Naive thymus-derived CD8-positive, alpha-beta T cell (primary cell): Measurements from ENCODE around the gene CPED1. TPM values are rescaled to one million over a fixed set of nuclear protein-coding genes. Genes with fewer than 3 reads are reported as not detected.
"Not testable (repeated sequence)": the region's sequence is repeated elsewhere in the genome, so short reads cannot be mapped to it uniquely, and the experiment has no call there.

Experiments
- ATAC-seq, 2 donors: fragments of 150-1000 bp; cut with Tn5 transposase in 1 of 2; sonication (Bioruptor Pico), chemical (Tn5 transposase) in 1 of 2; 1 replicate in 1 of 2; 2 replicates in 1 of 2; pipeline ENCODE4 v1.10.0; 2021; ENCODE audit warnings: mild to moderate bottlenecking in 2 of 2, moderate library complexity in 2 of 2
- POLR2A ChIA-PET: fragments of 350-600 bp; sonication (Branson Sonifier 250); formaldehyde crosslinking; loops from one replicate; lab custom pipeline; 2021; ENCODE audit warnings: antibody characterized with exemption; lab: Charles Lee
- DNase-seq, 10 donors: peaks; one replicate each; pipeline versions ENCODE4 v3.0.0 to v3.0.0-alpha.2; 2020 to 2022
- H3K27ac Mint-ChIP-seq, 10 donors: one replicate each; pipeline ENCODE4 v1.8.0; 2020 to 2022; ENCODE audit warnings: mild to moderate bottlenecking in 10 of 10, mixed read lengths in 10 of 10, moderate library complexity in 4 of 10, inconsistent platforms in 1 of 10
- H3K27me3 Mint-ChIP-seq, 5 donors: one replicate each; pipeline ENCODE4 v1.8.0; 2021 to 2022; ENCODE audit warnings: mixed read lengths in 5 of 5
- H3K36me3 Mint-ChIP-seq, 3 donors: one replicate each; pipeline ENCODE4 v1.8.0; 2020 to 2022; ENCODE audit warnings: mixed read lengths in 3 of 3, mild to moderate bottlenecking in 2 of 3, inconsistent platforms in 1 of 3
- H3K4me1 Mint-ChIP-seq, 4 donors: one replicate each; pipeline ENCODE4 v1.8.0; 2021 to 2022; ENCODE audit warnings: mixed read lengths in 4 of 4
- H3K4me3 Mint-ChIP-seq, 10 donors: one replicate each; pipeline ENCODE4 v1.8.0; 2020 to 2022; ENCODE audit warnings: mild to moderate bottlenecking in 10 of 10, mixed read lengths in 10 of 10, moderate library complexity in 6 of 10, inconsistent platforms in 1 of 10
- H3K9me3 Mint-ChIP-seq, 9 donors: one replicate each; pipeline ENCODE4 v1.8.0; 2020 to 2022; ENCODE audit warnings: mixed read lengths in 9 of 9, mild to moderate bottlenecking in 3 of 9, inconsistent platforms in 1 of 9, moderate library complexity in 1 of 9
- polyA plus RNA-seq, 3 donors: library from polyadenylated mRNA; unstranded; fragments of 300-500 nt; fragmentation: Illumina TruSeq; gene quantifications; one replicate each; pipeline ENCODE4 v1.2.3, GENCODE V29; 2021
- total RNA-seq, 8 experiments: library from RNA in 2 of 8; stranded (reverse) in 2 of 8; gene quantifications; one replicate each; pipeline ENCODE4 v1.2.3 and lab custom pipeline; 2021 to 2026

CPED1 gene
- total and polyA plus RNA-seq, 5 experiments from 2014 or later: not detected

DNA sequence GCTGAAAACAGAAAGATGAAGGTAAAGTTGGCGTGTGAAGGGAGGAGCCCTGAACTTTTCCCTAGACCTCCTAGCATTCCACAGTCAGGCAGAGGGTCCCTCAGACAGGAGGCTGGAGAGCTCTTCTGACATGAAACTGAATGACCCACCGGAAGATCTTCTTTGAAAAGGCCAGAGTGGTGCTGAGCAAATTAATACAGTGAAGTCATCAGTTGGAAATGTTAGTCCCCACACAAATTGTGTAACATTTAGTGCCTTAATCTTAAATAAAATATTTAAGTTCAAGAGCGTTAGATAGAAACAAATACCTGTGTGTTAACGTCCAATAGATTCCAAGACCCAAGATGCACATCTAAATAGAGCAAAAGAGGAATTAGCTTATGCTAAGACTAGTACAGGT, 291.3 kb downstream of the CPED1 start:
- H3K27ac Mint-ChIP-seq: peak overlapping the region in 1 of 10 donors; percentile 58
- no peak for DNase-seq
- H3K4me3 Mint-ChIP-seq: no peak overlapping the region
- H3K9me3 Mint-ChIP-seq: peaks cover 0 to 10% (median 3%) of the 10 kb centered on the region in 9 donors
- POLR2A ChIA-PET: no interaction called here
- no peaks in the 10 kb centered on the region for H3K4me1 Mint-ChIP-seq
- no peak for ATAC-seq
- H3K36me3 Mint-ChIP-seq: no peaks in the 10 kb centered on the region
- peaks cover 0 to 21% (median 12%) of the 10 kb centered on the region in 5 donors for H3K27me3 Mint-ChIP-seq

DNA sequence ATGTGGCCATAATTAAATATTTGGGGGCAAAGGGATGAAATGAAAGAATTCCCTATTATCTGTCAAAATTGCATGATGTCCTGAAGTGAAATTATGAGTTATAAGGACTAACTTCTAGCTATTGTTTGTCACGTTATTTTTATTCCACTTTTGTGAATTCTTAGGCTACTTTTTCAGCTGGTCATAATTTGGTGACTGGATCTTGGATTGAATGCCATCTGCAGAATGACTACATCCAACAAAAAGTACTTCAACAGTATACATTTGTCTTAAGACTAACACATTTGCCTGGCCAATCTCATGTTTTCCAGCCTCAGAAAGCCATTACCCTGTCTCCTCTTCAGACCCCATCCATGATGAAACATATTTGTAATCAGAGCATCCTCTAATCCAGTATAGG, 292.1 kb downstream of the CPED1 start:
- H3K4me1 Mint-ChIP-seq: no peaks in the 10 kb centered on the region
- ATAC-seq (no peak), DNase-seq (no peak)
- peaks cover 0 to 18% (median 9%) of the 10 kb centered on the region in 9 donors for H3K9me3 Mint-ChIP-seq
- no peak overlapping the region for H3K4me3 Mint-ChIP-seq
- no peak overlapping the region for H3K27ac Mint-ChIP-seq
- POLR2A ChIA-PET: no interaction called here
- peaks cover 0 to 5% (median 0%) of the 10 kb centered on the region in 3 donors for H3K36me3 Mint-ChIP-seq
- peaks cover 0 to 21% (median 12%) of the 10 kb centered on the region in 5 donors for H3K27me3 Mint-ChIP-seq

DNA sequence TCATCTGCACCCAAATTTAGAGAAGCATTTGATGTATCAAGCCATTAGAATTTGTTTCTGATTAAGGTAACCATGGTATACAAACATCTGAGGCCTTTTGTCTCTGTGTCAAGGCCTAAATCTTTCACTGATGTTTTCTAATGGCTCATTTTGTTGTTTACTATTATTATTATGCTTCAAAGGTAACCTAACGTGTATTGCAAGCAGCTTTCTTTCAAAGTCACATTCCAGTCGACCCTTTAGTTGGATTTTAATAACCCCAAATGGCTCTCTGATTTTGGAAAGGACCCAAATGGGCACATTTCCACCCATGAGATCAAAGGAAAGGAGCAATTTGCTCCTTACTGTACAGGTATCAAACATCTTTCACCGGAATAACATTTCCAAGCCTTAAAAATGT, 293.6 kb downstream of the CPED1 start:
- H3K9me3 Mint-ChIP-seq: peaks cover 0 to 26% (median 9%) of the 10 kb centered on the region in 9 donors
- no peak overlapping the region for H3K27ac Mint-ChIP-seq
- POLR2A ChIA-PET: no interaction called here
- no peak for ATAC-seq
- DNase-seq: no peak
- H3K36me3 Mint-ChIP-seq: peaks cover 0 to 7% (median 0%) of the 10 kb centered on the region in 3 donors
- H3K4me1 Mint-ChIP-seq: peaks cover 0 to 2% (median 0%) of the 10 kb centered on the region in 4 donors
- H3K27me3 Mint-ChIP-seq: peaks cover 0 to 10% (median 6%) of the 10 kb centered on the region in 5 donors
- H3K4me3 Mint-ChIP-seq: no peak overlapping the region

DNA sequence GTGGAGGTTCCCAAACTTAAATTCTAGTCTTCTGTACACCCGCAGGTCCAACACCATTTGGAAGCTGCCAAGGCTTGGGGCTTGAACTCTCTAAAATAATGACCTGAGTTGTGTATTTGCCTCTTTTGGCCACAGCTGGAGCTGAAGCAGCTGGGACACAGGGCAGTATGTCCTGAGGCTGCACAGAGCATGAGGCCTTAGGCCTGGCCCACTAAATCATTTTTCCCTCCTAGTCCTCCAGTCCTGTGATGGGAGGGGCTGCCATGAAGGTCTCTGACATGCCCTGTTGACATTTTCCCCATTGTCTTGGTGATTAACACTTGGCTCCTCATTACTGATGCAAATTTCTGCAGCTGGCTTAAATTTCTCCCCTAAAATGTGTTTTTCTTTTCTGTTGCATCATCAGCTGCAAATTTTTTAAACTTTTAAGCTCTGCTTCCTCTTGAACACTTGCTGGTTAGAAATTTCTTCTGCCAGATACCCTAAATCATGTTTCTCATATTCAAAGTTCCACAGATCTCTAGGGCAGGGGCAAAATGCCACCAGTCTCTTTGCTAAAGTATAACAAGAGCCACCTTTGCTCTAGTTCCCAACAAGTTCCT, 296.7 kb downstream of the CPED1 start:
- Mint-ChIP-seq H3K27me3 (no peaks in the 10 kb centered on the region), H3K4me1 (peaks cover 0 to 2% (median 0%) of the 10 kb centered on the region in 4 donors), H3K36me3 (peaks cover 0 to 7% (median 0%) of the 10 kb centered on the region in 3 donors), H3K27ac (no peak overlapping the region), H3K4me3 (no peak overlapping the region), H3K9me3 (peaks cover 0 to 27% (median 9%) of the 10 kb centered on the region in 9 donors)
- POLR2A ChIA-PET: no interaction called here
- DNase-seq: no peak
- no peak for ATAC-seq

DNA sequence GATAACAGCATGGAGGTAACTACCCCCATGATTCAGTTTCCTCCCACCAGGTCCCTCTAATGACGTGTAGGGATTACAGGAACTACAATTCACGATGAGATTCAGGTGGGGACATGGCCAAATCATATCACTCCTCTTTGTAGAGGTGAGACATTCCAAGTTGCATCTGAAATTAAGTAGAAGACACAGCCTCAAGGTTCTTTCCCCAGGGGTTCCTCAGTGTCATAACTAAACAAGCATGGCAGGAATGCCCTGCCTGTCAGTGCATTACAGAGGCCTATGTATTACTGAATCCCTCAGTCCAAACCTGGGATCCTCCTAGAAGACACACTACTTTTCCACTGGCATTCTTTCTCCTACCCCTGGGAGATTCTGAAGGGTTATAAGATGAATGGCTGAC, 297.7 kb downstream of the CPED1 start:
- Mint-ChIP-seq H3K4me3 (no peak overlapping the region), H3K9me3 (peaks cover 0 to 29% (median 9%) of the 10 kb centered on the region in 9 donors), H3K4me1 (peaks cover 0 to 2% (median 0%) of the 10 kb centered on the region in 4 donors), H3K27me3 (no peaks in the 10 kb centered on the region), H3K27ac (no peak overlapping the region), H3K36me3 (peaks cover 0 to 7% (median 0%) of the 10 kb centered on the region in 3 donors)
- DNase-seq (no peak), ATAC-seq (no peak)
- POLR2A ChIA-PET: no interaction called here

DNA sequence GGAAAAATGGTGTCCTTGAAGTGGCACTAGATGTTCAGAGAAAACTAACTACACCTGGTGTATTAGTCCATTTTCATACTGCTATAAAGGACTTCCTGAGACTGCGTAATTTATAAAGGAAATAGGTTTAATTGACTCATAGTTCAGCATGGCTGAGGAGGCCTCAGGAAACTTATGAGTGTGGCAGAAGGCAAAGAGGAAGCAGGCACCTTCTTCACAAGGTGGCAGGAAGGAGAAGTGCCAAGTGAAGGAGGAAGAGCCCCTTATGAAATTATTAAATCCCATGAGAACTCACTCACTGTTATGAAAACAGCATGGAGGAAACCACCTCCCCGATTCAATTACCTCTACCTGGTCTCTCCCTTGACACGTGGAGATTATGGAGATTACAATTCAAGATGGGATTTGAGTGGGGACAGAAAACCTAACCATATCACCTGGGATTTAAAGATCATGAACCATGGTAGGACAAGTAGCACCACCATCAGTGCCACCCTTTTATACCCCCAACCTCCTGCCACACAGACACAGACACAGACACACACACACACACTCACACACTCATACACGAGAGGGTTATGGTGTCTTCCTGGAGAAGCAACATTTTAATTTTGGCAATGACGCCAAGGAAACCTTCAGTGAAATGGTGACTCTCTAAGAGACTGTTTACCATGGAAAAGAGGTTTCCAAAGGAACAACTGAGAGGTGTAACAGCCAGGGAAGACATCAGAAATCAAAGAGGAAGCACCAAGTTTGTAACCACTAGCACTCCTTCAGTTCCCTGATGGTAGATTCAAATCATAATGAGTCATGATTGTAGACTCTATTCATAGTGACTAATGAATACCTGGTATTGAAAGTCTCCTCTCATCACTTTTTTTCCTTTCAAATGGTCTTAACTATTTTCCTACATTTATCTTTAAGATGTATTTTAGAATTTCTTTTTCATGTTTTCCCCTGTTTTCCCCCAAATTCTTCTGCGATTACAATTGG, 298.5 kb downstream of the CPED1 start:
- Mint-ChIP-seq H3K27me3 (peaks cover 0 to 8% (median 3%) of the 10 kb centered on the region in 5 donors), H3K4me3 (no peak overlapping the region), H3K9me3 (peaks cover 0 to 38% (median 12%) of the 10 kb centered on the region in 9 donors), H3K4me1 (peaks cover 0 to 2% (median 0%) of the 10 kb centered on the region in 4 donors), H3K36me3 (peaks cover 0 to 7% (median 0%) of the 10 kb centered on the region in 3 donors), H3K27ac (peak overlapping the region in 1 of 10 donors; percentile 20)
- ATAC-seq (no peak), DNase-seq (no peak)
- POLR2A ChIA-PET: no interaction called here

DNA sequence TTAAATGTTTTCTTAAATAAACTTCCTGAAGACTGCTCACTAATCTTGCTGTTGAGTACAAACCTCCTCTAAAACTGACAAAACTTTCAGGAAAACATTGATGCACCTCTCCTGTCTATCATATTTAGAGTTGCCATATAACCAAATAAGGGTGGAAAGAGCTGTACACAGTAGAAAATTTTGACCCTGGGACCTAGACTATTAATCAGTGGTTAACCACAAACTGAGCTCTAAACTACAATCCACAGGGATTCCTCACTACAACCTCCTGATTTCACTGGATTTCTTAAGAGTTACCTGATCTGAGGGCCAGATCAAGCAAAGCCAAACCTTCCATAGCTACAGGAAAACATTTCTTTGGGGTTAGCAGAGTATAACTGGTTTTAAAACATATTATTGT, 300.4 kb downstream of the CPED1 start:
- no peak for ATAC-seq
- H3K27me3 Mint-ChIP-seq: peaks cover 2 to 18% (median 15%) of the 10 kb centered on the region in 5 donors
- POLR2A ChIA-PET: no interaction called here
- no peak overlapping the region for H3K4me3 Mint-ChIP-seq
- H3K4me1 Mint-ChIP-seq: peaks cover 0 to 2% (median 0%) of the 10 kb centered on the region in 4 donors
- peaks cover 0 to 43% (median 12%) of the 10 kb centered on the region in 9 donors for H3K9me3 Mint-ChIP-seq
- peaks cover 0 to 13% (median 0%) of the 10 kb centered on the region in 3 donors for H3K36me3 Mint-ChIP-seq
- DNase-seq: no peak
- H3K27ac Mint-ChIP-seq: no peak overlapping the region

DNA sequence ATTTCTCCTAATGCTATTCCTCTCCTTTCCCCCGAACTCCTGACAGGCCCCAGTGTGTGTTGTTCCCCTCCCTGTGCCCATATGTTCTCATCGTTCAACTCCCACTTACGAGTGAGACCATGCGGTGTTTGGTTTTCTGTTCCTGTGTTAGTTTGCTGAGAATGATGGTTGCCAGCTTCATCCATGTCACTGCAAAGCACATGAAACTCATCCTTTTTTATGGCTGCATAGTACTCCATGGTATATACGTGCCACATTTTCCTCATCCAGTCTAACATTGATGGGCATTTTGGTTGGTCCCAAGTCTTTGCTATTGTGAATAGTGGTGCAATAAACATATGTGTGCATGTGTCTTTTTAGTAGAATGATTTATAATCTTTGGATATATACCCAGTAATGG, 301.4 kb downstream of the CPED1 start:
- ATAC-seq, H3K4me3 Mint-ChIP-seq, DNase-seq, H3K27ac Mint-ChIP-seq, POLR2A ChIA-PET, H3K4me1 Mint-ChIP-seq: not testable (repeated sequence)
- H3K36me3 Mint-ChIP-seq: peaks cover 0 to 15% (median 0%) of the 10 kb centered on the region in 3 donors
- H3K27me3 Mint-ChIP-seq: peaks cover 3 to 22% (median 16%) of the 10 kb centered on the region in 5 donors
- peaks cover 0 to 37% (median 7%) of the 10 kb centered on the region in 9 donors for H3K9me3 Mint-ChIP-seq

DNA sequence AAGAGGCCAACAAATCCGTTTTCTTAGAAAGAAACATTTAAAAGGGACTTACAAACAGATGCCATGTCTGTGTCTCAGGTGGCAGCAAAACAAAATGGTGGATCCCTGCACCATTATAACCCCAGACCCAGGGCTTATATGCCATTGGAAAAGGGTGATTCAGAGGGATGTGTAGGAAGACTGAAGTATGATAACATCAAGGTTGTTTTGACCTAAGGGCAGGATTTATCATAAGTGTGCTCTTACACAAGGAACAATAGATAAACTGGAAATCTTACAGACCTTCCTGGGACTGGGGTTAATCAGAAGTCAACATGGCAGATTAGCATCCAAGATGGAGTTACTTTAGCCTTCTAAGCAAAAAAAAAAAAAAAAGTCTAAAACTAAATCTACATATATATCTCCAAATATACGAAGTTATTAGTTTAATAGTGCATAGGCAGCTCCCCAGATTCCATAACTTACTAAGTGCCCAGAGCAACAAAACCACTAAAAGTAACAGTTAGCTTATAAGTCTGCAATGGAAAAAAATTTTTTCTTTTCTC, 306.0 kb downstream of the CPED1 start:
- Mint-ChIP-seq H3K27ac (no peak overlapping the region), H3K36me3 (peaks cover 0 to 7% (median 0%) of the 10 kb centered on the region in 3 donors), H3K4me3 (no peak overlapping the region), H3K4me1 (no peaks in the 10 kb centered on the region), H3K27me3 (peaks cover 3 to 22% (median 16%) of the 10 kb centered on the region in 5 donors), H3K9me3 (peaks cover 0 to 16% (median 2%) of the 10 kb centered on the region in 9 donors)
- no peak for ATAC-seq
- no peak for DNase-seq
- POLR2A ChIA-PET: no interaction called here

DNA sequence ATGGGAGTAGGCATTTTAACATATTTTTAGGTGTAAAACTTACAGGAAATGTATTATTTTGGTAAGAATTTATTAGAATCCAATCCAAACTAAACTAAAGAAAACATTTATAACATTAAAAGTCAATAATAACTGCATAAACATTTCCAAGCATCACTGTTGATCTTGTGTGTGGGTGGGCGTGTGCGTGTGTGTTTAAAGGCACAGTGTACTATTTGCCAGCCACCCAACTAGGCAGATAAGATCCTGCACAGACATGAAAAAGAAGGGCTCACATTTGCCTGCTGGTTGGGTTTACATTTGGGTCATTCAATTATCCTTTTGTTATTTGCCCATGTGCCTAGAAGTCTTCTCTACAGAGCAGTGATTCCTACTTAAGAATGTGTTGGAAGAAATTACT, 309.3 kb downstream of the CPED1 start:
- Mint-ChIP-seq H3K36me3 (peaks cover 0 to 7% (median 0%) of the 10 kb centered on the region in 3 donors), H3K4me3 (no peak overlapping the region), H3K27ac (no peak overlapping the region), H3K4me1 (no peaks in the 10 kb centered on the region), H3K9me3 (peaks cover 0 to 5% (median 0%) of the 10 kb centered on the region in 9 donors), H3K27me3 (peaks cover 5 to 29% (median 14%) of the 10 kb centered on the region in 5 donors)
- ATAC-seq (no peak), DNase-seq (no peak)
- POLR2A ChIA-PET: no interaction called here

DNA sequence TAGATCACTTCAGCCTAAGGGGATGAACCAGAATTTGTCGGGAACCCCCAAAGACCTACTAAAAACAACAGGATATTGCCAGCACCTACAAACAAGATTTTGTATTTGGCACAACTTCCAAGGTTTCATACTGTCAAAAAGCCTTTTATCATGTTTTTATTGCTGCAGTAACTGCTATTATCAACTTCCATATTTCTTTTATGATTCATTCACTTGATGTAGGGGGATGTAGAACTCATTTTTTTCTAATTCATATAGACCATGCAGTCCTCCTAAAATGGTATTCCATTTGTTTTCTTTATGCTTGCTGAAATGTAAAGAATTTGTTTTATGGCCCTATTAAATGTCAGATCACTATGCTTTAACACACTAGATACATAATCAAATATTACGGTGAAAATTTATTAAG, 310.3 kb downstream of the CPED1 start:
- Mint-ChIP-seq H3K36me3 (peaks cover 0 to 3% (median 0%) of the 10 kb centered on the region in 3 donors), H3K27ac (no peak overlapping the region), H3K4me1 (no peaks in the 10 kb centered on the region), H3K4me3 (no peak overlapping the region), H3K9me3 (peaks cover 0 to 4% (median 0%) of the 10 kb centered on the region in 9 donors), H3K27me3 (peaks cover 4 to 23% (median 11%) of the 10 kb centered on the region in 5 donors)
- ATAC-seq: no peak
- POLR2A ChIA-PET: no interaction called here
- DNase-seq: no peak

DNA sequence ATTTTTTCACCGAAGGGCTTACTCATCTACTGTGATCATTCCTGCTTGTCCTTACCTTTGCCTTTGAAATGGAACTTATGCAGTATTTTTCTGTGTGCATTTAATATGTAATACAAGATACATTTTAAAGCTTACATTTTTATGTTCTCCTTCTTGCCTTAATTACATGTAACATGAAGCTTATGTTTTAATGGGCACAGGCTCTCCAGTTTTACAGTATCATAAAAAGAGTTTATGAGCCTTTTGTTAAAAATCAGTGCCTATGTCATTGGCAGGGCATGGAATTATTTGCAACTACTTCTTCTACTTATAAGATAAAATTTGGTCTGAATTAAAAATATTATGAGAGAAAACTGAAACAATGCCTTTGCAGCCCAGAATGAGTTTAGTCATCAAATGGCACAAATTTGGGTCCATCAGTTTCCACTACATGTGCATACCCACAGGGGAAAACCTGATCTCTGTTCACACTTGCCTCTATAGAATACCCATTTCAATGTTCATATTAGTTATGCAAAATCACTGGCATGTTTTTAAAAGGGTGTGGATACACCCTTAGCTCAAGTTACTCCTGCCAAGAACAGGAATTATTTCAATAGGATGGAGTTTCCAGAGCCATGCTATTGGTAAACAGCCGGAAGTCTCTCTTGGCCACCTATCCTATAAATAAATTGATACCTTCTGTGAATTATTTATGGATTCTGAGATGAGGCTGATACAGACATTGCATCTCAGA, 312.3 kb downstream of the CPED1 start:
- no peak overlapping the region for H3K27ac Mint-ChIP-seq
- H3K27me3 Mint-ChIP-seq: peaks cover 4 to 17% (median 12%) of the 10 kb centered on the region in 5 donors
- no peaks in the 10 kb centered on the region for H3K4me1 Mint-ChIP-seq
- POLR2A ChIA-PET: no interaction called here
- H3K9me3 Mint-ChIP-seq: no peaks in the 10 kb centered on the region
- no peak for DNase-seq
- no peaks in the 10 kb centered on the region for H3K36me3 Mint-ChIP-seq
- ATAC-seq: no peak
- no peak overlapping the region for H3K4me3 Mint-ChIP-seq
